Endometrial microvascular endothelial cells (primary cell): ENCODE data around the gene MEIS1. TPM values are rescaled to one million over a fixed set of nuclear protein-coding genes. Genes with fewer than 3 reads are reported as not detected.

Experiments
- in situ Hi-C: cut with HindIII; loops from 2 replicates; pipeline ENCODE4 v1.10.0; 2017; ENCODE audit warnings: low sequenced_read_pairs, low pct_unique_long_range_greater_than_20kb; ENCODE audit errors: inconsistent ontology term
- total RNA-seq: library from RNA; depleted of rRNA; stranded (reverse); fragments of >200 nt; gene quantifications from one replicate; pipeline ENCODE4 v1.2.3, GENCODE V29; 2015; ENCODE audit errors: inconsistent ontology term

MEIS1 gene
- total RNA-seq, 1 donor from 2014 or later = 17.1 TPM

DNA sequence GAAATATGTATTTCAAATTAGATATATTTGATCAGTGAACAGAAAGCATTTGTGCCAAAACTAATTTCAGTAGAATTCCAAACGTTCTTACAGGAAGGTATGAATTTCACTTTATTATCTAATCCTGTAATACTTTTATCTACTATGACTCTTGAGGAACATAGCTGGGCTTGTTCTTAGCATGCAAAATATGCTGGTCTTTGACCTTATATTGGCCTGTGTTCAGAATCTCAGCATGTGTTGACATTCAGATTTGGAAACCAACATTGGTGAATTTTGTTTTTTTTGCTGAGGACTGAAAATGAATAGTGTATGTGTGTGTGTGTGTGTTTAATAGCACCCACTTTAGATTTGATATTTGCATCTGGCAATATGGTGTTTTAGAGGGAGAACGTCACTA, 112.2 kb downstream of the MEIS1 start:
- in situ Hi-C loops = no loop called here

DNA sequence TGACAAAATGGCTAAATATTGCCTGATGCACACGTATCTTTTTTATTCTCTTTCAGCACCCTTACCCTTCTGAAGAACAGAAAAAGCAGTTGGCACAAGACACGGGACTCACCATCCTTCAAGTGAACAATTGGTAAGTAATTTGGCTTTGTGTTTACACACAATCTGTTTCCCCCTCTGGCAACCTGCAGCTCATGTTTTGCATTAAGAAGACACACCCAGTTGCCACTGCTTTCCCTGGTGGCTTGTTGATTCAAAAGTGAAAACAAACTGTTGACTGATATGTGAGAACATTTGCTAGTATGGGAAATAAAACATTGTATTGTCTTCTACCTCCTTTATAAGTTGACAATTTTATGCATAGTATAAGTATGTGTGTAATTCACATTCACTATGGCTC, 113.0 kb downstream of the MEIS1 start:
- in situ Hi-C loops = no loop called here

DNA sequence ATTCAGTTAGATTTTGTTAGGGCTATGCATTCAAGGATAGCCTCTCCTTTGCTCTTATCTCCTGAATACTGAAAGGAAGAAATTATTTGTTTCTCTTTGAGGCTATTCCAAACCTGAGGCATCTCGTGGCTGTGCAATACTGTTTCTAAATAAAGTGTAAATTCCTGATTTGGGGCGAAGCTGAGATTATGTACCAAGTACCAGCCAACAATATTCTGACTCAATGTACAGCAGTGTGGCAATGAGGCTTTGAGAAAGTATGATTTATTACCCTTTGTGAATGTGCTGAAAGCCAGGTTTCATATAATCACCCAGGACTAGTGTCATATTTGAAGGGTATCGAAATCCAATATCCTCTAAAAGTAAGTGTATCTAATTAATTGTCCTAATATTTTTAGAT, 113.5 kb downstream of the MEIS1 start:
- in situ Hi-C loops = no loop called here

DNA sequence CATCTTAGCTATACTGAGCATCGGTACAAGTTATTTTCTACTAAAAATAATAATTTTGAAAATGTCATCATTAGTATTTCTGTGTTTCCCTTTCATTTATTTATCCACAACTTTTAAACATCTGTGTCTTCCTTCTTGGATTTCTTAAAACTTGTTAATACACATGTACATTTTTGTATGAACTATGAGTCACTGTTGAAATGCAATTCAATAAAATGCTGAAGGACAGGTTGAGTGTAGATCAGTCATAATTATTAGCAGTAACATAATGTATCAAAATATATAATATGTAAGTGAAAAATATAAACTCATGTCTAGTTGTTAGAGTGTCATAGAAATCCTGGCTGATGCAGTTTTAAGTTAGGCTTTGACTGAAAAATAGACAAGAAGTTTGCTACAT, 115.9 kb downstream of the MEIS1 start:
- in situ Hi-C loops = no loop called here

DNA sequence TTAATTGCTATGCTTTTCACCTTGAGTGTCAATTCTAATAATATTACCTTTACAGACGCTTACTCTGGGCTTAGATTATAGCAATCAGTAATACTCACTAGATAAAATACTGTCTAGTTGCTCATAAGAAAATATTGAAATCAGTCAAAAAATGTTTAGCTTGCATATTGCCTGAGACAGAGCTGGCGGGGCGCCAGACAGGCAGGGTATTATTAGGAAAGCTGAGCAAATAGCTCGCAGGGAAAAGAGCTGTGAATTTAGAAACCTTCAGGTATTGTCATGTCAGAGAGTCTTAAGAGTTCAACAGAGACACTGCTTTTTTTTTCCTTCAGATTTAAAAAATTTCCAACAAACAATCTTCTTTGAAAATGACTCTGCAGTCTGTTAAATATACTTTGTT, 118.4 kb downstream of the MEIS1 start:
- in situ Hi-C loops = no loop called here

DNA sequence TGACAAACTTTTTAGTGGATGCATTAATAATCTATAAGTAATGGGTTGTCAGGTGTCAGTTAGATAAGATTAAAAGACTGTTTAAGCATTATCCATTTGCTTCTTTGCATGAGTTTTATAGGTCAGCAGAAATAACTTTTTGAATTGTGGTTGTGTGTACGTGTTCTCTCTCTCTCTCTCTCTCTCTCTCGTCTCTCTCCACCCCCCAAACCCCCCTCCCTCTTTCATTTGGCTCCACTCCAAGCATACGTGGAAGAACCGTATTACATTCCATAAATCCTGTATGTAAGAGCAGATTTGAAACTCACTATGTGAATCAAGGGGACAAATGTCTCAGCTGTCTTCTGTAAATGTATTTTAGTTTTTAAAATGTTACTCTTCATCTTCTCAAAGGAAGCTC, 120.2 kb downstream of the MEIS1 start:
- in situ Hi-C loops = no loop called here

DNA sequence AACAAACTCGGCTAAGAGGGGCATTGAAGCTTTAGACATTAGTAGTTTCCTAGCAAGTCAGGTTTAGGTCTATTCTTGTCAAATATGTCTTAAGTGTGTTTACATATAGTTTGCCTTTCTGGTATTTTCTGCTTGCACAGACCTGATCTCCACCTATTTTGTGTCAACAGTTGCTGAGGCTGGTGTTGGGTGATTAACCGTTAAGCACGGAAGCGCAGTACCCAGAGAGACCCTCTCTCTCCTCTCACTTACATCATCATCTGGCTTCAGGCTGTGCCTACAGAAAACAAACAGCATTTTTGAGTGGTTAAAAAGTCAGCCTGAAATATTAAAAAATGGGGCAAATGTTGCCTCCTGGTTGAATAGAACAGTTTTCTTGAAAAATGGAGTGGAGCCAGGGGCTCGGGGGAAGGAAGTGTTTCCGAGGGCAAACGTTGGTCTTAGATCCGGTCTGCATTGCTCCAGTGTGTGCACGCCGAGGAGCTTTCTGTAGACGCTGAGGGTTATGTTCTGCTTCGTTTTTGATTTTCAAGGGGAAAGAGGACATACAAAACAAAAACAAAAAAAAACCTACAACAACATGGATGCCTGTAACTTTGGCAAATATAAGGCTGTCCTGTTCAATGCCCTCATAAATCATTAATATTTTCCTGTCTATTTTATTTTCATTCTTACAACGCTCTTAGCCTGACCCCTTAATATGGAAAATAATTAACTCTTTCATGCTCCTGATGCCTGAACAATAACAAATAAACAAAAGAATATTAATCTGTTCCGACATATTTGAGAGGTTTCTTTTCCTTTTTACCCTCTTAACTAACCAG, 120.8 kb downstream of the MEIS1 start:
- in situ Hi-C loops = no loop called here

DNA sequence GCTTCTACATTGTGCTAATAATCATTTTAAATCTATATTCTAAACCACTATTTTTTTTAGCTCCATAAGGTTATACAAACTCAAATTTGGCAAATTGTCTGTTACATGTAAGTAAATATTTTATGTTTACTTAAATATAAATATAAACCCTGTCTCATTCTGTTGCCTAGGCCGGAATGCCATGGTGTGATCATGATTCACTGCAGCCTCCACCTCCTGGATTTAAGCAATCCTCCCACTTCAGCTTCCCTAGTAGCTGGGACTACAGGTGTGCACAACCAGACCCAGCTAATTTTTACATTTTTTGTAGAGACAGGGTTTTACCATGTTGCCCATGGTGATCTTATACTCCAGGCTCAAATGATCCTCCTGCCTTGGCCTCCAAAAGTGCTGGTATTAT, 124.7 kb downstream of the MEIS1 start:
- in situ Hi-C loops = loop anchor here (10.0 kb wide), 1 partner anchor 125 kb away; the partner anchor contains the start of gene MEIS1

DNA sequence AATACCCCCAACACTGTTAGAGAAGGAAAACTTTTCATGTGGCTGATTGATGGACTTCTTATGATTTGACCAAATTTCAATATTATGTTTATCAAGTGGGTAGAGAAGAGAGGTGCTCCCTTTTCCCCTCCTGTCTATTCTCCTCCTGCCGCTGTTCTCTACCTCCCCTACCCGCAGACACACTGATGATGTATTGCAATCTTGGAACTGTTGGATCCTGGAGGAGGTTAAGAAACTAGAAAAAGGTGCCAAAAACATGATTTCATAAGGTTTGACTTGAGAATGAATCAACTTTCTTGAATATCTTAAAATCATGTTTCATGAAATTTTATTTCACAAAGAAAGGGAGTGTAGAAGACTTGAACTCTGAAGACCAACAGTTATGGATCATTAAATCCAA, 125.8 kb downstream of the MEIS1 start:
- in situ Hi-C loops = loop anchor here (10.0 kb wide), 1 partner anchor 126 kb away; the partner anchor contains the start of gene MEIS1

DNA sequence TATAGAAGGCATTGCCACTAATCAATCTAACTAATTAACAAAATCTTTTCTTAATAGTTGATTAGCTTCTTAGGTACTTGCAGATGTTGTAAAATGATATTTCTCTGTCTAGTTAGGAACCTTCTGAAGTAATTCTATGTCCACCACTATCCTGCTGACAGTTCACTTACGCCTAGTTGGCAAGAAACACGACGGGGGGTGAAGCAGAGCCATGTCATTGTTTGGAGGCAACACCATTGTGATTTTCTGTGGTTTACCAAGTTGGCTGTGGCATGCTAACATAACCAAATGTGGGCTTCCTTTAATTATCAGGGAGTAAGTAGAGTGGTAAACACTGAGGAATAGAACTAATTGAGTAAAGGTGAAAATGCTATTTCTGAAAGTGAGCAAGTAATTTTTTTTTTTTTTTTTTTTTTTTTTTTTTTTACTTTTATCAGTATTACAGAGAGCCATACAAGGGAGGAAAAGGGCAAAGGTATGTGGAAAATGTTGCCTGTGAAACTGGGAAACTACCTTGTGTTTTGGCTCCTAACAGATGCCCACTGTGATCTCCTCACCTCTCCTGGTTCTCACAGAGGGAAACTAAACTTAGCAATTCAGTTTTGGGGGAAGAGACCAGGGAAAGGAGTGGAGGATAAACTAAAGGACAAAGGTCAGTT, 126.8 kb downstream of the MEIS1 start:
- in situ Hi-C loops = loop anchor here (10.0 kb wide), 1 partner anchor 127 kb away; the partner anchor contains the start of gene MEIS1

DNA sequence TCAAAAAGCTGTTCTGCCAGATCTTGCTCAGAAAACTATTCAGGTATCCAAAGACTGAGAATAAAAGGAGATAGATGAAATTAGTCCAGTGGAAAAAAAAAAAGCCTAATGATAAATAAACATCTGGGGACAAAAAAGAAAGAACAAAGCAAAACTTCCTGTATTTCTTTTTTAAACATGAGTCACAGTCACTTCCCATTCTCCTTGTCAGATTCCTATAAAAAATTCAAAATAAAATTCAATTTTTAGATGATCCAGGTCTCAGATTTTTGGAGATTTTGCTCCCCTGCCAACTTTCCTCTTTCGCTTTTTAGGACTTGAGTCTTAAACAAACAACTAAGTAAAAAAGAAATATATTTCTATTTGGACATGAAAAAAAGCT, 127.4 kb downstream of the MEIS1 start:
- in situ Hi-C loops = loop anchor here (10.0 kb wide), 1 partner anchor 127 kb away; the partner anchor contains the start of gene MEIS1

DNA sequence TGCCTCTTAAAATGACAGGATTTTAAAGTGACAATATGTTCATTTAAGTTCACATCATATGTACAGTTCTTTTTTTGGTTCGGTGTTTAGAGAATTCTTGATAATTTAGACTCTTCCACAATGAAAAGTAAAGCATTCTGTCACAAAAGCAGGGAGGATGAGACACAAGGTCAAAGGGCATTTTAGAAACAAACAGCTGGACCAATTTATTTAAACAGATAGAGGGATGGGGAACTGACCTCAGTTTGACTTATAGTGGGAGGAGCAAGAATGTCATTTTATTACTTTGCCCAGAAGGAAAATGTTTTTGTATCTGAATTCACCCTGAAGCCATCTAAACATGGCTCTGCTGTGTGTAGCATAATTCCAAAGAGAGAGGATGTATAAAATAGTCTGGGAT, 128.5 kb downstream of the MEIS1 start:
- in situ Hi-C loops = loop anchor here (10.0 kb wide), 1 partner anchor 129 kb away; the partner anchor contains the start of gene MEIS1

DNA sequence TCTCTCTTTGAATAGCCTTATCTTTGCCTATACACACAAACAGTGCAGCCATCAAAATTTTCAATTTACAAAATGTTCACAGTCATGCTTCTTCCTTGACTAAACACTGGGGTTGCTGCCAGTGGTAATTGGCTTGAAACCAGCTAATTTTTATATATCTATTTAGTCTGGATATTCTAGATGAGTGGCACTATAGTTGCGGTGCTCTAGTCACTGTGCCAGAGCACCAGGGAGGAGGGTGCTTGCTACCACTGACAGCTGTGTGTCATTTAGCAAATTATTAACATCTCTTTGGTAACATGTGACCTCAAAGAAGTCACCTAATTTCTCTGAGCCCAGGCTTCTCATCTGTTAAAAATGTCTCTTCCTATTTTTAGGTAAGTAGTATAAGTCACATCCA, 130.4 kb downstream of the MEIS1 start:
- in situ Hi-C loops = loop anchor here (10.0 kb wide), 1 partner anchor 130 kb away; the partner anchor contains the start of gene MEIS1

DNA sequence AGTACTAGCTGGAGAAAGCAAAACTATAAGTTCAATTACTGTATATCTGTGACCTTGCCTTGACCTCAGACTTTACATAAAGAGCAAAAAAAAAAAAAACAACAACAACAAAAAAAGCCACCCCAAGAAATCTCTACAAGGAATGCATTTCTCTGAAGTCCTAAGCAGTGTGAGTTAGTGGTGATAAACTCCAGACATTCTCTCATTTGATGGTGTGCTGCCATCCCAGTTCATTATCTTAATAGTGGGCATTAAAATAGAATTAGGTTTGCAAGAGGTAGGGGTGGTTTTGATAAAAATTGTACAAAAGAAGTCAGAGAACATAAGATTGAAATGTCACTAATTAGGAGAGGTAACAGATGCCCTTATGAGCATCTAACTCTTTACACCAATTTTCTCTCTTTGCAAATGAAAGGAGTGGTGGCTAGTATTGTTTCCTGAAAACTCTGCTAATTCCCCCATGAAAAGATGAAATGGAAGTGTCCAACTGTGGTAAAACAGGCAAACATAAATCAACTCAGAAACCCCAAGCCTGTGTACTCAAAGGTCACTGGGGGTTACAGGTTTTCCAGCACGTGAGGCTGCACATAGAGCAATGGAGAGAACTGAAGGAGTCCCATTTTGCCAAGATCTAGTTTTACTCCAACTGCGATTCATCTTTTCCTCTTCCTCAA, 131.9 kb downstream of the MEIS1 start:
- in situ Hi-C loops = loop anchor here (10.0 kb wide), 1 partner anchor 132 kb away; the partner anchor contains the start of gene MEIS1

DNA sequence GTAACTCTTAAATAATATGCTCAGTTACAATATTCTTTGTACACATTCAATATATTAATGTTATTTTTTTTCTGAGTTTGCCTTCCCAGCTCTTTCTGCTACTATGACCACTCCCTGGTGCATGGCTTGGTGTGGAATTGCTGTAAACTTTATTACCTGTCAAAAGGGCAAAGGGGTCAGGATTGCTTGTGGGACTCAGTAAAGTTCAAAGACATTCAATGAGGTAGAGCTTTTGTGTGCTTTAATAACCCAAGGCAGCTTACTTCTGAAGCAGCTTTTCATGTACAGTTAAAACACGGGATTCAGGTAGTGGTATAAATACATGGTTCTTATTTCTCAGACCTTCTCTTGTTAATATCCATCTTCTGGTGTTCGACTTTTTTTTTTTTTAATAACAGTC, 132.8 kb downstream of the MEIS1 start:
- in situ Hi-C loops = loop anchor here (10.0 kb wide), 1 partner anchor 133 kb away; the partner anchor contains the start of gene MEIS1

DNA sequence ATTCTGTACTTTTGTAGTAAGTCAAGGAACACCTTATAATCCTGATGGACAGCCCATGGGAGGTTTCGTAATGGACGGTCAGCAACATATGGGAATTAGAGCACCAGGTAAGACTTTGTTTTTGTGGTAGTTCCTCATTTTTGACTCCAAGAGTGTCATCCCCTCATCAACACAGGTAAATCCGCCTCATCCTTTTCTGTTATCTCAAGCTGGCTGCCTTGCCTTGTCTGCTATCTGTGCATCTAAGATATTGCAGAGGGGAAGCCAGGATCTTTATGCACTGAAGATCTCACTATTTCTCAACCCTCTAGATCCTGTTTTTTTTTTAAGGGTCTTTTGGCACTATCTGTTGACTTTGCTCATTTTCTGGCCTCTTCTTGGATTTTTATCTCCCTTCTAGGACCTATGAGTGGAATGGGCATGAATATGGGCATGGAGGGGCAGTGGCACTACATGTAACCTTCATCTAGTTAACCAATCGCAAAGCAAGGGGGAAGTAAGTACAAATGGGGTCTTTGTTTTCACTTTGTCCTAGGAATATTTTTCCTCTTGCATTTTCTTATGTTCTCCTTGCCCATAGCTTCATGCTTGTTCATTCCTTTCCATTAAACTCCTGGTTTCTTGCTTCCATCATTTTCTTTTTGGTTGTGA, 133.8 kb downstream of the MEIS1 start:
- in situ Hi-C loops = loop anchor here (10.0 kb wide), 1 partner anchor 134 kb away; the partner anchor contains the start of gene MEIS1

DNA sequence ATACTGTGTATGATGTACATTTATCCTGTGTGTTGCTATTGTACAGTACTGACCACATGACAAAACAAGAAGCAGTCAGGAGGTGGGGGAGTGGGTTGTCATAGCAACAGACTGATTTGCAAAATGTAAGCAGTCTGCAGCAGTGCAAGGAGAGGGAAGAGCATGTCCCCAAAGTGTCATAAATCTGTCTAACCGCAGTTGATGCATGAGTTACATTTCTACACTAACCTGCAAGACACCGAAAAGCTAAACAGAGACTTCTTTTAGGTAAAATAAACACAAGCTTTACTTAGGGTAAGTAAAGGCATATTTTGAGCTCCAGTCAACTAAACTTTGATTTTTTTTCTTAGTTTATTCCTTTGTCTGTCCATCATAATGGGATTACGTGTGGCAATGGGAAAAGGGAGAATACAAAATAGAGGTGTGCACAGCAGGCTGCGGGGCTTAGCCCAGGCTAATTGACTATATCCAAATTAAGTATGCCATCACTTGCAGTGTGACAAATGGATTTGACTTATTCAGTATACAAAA, 134.5 kb downstream of the MEIS1 start:
- in situ Hi-C loops = loop anchor here (10.0 kb wide), 1 partner anchor 135 kb away; the partner anchor contains the start of gene MEIS1

DNA sequence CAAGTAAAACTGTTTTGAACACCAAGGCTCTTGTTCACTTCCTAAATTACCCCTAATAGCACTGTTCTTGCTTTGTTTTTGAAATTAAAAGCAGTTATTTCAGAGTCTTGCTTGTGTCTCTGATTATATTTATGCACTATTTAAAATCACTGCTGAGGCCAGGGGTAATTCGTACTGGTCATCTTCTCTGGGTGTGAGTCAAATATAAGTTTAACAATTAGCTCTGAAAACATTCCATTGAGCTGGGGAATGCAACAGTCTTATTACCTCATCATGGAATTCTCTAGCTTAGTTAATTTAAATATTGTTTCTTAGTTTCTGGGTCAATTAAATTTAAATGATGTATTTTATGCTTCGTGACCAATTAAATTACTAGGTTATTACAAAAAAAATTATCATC, 135.0 kb downstream of the MEIS1 start:
- in situ Hi-C loops = loop anchor here (10.0 kb wide), 1 partner anchor 135 kb away; the partner anchor contains the start of gene MEIS1
